ENCODE data around the gene DNAH5.
"Not testable (repeated sequence)": the region's sequence is repeated elsewhere in the genome, so short reads cannot be mapped to it uniquely, and the experiment has no call there.

The DNAH5 gene

GRCh38 chr5:13944560-13945199 is at the start of gene DNAH5:
Gene DNAH5, minus strand, starts transcription at chr5:13944688. Its CDS starts 250 bp downstream, at chr5:13944438.
- Histone ChIP-seq H3K36me3 (ENCODE audit: control insufficient read depth, insufficient read depth, low read length) (no peaks in the 10 kb centered on the region), H3K9me3 (ENCODE audit: control insufficient read depth, low read length) (no peaks in the 10 kb centered on the region), H3K4me3 (ENCODE audit: low read length) (no peak within 1 kb of the TSS), H3K27me3 (ENCODE audit: control insufficient read depth, insufficient read depth, low read length) (no peaks in the 10 kb centered on the region), H3K9ac (ENCODE audit: low read length) (no peak within 1 kb of the TSS), H3K4me1 (ENCODE audit: control insufficient read depth, insufficient read depth, low read length) (no peaks in the 10 kb centered on the region)

- Histone ChIP-seq H3K4me1 (ENCODE audit: control insufficient read depth, insufficient read depth, low read length) (no peaks in the 10 kb centered on the region), H3K9ac (ENCODE audit: low read length) (no peak overlapping the region), H3K27me3 (ENCODE audit: control insufficient read depth, insufficient read depth, low read length) (no peaks in the 10 kb centered on the region), H3K9me3 (ENCODE audit: control insufficient read depth, low read length) (no peaks in the 10 kb centered on the region), H3K36me3 (ENCODE audit: control insufficient read depth, insufficient read depth, low read length) (no peaks in the 10 kb centered on the region), H3K4me3 (ENCODE audit: low read length) (no peak overlapping the region)
Measured at GRCh38 chr5:13993926-13994325, 49.4 kb upstream of the DNAH5 start.

GRCh38 chr5:13992795-13993194 is 48.3 kb upstream of the DNAH5 start:
- H3K9me3 ChIP-seq (ENCODE audit: control insufficient read depth, low read length), result no peaks in the 10 kb centered on the region

GRCh38 chr5:13991365-13991764 is 46.9 kb upstream of the DNAH5 start:
- no peaks in the 10 kb centered on the region for H3K27me3 ChIP-seq (ENCODE audit: control insufficient read depth, insufficient read depth, low read length)
- no peaks in the 10 kb centered on the region for H3K36me3 ChIP-seq (ENCODE audit: control insufficient read depth, insufficient read depth, low read length)
- H3K4me3 ChIP-seq (ENCODE audit: low read length), result no peak overlapping the region
- H3K4me1 ChIP-seq (ENCODE audit: control insufficient read depth, insufficient read depth, low read length), result no peaks in the 10 kb centered on the region
- no peaks in the 10 kb centered on the region for H3K9me3 ChIP-seq (ENCODE audit: control insufficient read depth, low read length)
- no peak overlapping the region for H3K9ac ChIP-seq (ENCODE audit: low read length)

More at GRCh38 chr5:13992795-13993194, 48.3 kb upstream of the DNAH5 start:
- no peaks in the 10 kb centered on the region for H3K27me3 ChIP-seq (ENCODE audit: control insufficient read depth, insufficient read depth, low read length)
- no peak overlapping the region for H3K9ac ChIP-seq (ENCODE audit: low read length)
- no peak overlapping the region for H3K4me3 ChIP-seq (ENCODE audit: low read length)
- H3K36me3 ChIP-seq (ENCODE audit: control insufficient read depth, insufficient read depth, low read length), result no peaks in the 10 kb centered on the region
- H3K4me1 ChIP-seq (ENCODE audit: control insufficient read depth, insufficient read depth, low read length), result no peaks in the 10 kb centered on the region

GRCh38 chr5:13990896-13991295 is 46.4 kb upstream of the DNAH5 start:
- Histone ChIP-seq H3K4me3 (ENCODE audit: low read length) (no peak overlapping the region), H3K4me1 (ENCODE audit: control insufficient read depth, insufficient read depth, low read length) (no peaks in the 10 kb centered on the region), H3K27me3 (ENCODE audit: control insufficient read depth, insufficient read depth, low read length) (no peaks in the 10 kb centered on the region), H3K36me3 (ENCODE audit: control insufficient read depth, insufficient read depth, low read length) (no peaks in the 10 kb centered on the region), H3K9ac (ENCODE audit: low read length) (no peak overlapping the region), H3K9me3 (ENCODE audit: control insufficient read depth, low read length) (no peaks in the 10 kb centered on the region)

- Histone ChIP-seq H3K27me3 (ENCODE audit: control insufficient read depth, insufficient read depth, low read length) (no peaks in the 10 kb centered on the region), H3K9me3 (ENCODE audit: control insufficient read depth, low read length) (no peaks in the 10 kb centered on the region), H3K4me1 (ENCODE audit: control insufficient read depth, insufficient read depth, low read length) (no peaks in the 10 kb centered on the region), H3K4me3 (ENCODE audit: low read length) (no peak overlapping the region), H3K36me3 (ENCODE audit: control insufficient read depth, insufficient read depth, low read length) (no peaks in the 10 kb centered on the region), H3K9ac (ENCODE audit: low read length) (no peak overlapping the region)
Measured at GRCh38 chr5:13989832-13990231, 45.3 kb upstream of the DNAH5 start.

- Histone ChIP-seq H3K9ac (ENCODE audit: low read length) (no peak overlapping the region), H3K36me3 (ENCODE audit: control insufficient read depth, insufficient read depth, low read length) (no peaks in the 10 kb centered on the region), H3K9me3 (ENCODE audit: control insufficient read depth, low read length) (no peaks in the 10 kb centered on the region), H3K4me1 (ENCODE audit: control insufficient read depth, insufficient read depth, low read length) (no peaks in the 10 kb centered on the region), H3K4me3 (ENCODE audit: low read length) (no peak overlapping the region), H3K27me3 (ENCODE audit: control insufficient read depth, insufficient read depth, low read length) (no peaks in the 10 kb centered on the region)
Measured at GRCh38 chr5:13987843-13988464, 43.5 kb upstream of the DNAH5 start.

- no peak overlapping the region for H3K9ac ChIP-seq (ENCODE audit: low read length)
- no peaks in the 10 kb centered on the region for H3K4me1 ChIP-seq (ENCODE audit: control insufficient read depth, insufficient read depth, low read length)
- no peaks in the 10 kb centered on the region for H3K27me3 ChIP-seq (ENCODE audit: control insufficient read depth, insufficient read depth, low read length)
- no peak overlapping the region for H3K4me3 ChIP-seq (ENCODE audit: low read length)
- H3K9me3 ChIP-seq (ENCODE audit: control insufficient read depth, low read length), result no peaks in the 10 kb centered on the region
- no peaks in the 10 kb centered on the region for H3K36me3 ChIP-seq (ENCODE audit: control insufficient read depth, insufficient read depth, low read length)
Measured at GRCh38 chr5:13985731-13986418, 41.4 kb upstream of the DNAH5 start.

- H3K27me3 ChIP-seq (ENCODE audit: control insufficient read depth, insufficient read depth, low read length); H3K36me3 ChIP-seq (ENCODE audit: control insufficient read depth, insufficient read depth, low read length); H3K9ac ChIP-seq (ENCODE audit: low read length); H3K9me3 ChIP-seq (ENCODE audit: control insufficient read depth, low read length); H3K4me3 ChIP-seq (ENCODE audit: low read length); H3K4me1 ChIP-seq (ENCODE audit: control insufficient read depth, insufficient read depth, low read length): not testable (repeated sequence)
Measured at GRCh38 chr5:13984888-13985287, 40.4 kb upstream of the DNAH5 start.

- Histone ChIP-seq H3K4me3 (ENCODE audit: low read length) (no peak overlapping the region), H3K27me3 (ENCODE audit: control insufficient read depth, insufficient read depth, low read length) (no peaks in the 10 kb centered on the region)
Measured at GRCh38 chr5:13976867-13977830, 32.7 kb upstream of the DNAH5 start.

GRCh38 chr5:13976223-13976622 is 31.7 kb upstream of the DNAH5 start:
- Histone ChIP-seq H3K36me3 (ENCODE audit: control insufficient read depth, insufficient read depth, low read length) (no peaks in the 10 kb centered on the region), H3K27me3 (ENCODE audit: control insufficient read depth, insufficient read depth, low read length) (no peaks in the 10 kb centered on the region), H3K4me3 (ENCODE audit: low read length) (no peak overlapping the region), H3K4me1 (ENCODE audit: control insufficient read depth, insufficient read depth, low read length) (no peaks in the 10 kb centered on the region), H3K9me3 (ENCODE audit: control insufficient read depth, low read length) (no peaks in the 10 kb centered on the region), H3K9ac (ENCODE audit: low read length) (no peak overlapping the region)

More at GRCh38 chr5:13976867-13977830, 32.7 kb upstream of the DNAH5 start:
- Histone ChIP-seq H3K36me3 (ENCODE audit: control insufficient read depth, insufficient read depth, low read length) (no peaks in the 10 kb centered on the region), H3K4me1 (ENCODE audit: control insufficient read depth, insufficient read depth, low read length) (no peaks in the 10 kb centered on the region), H3K9ac (ENCODE audit: low read length) (no peak overlapping the region), H3K9me3 (ENCODE audit: control insufficient read depth, low read length) (no peaks in the 10 kb centered on the region)

Measured in mucosa of stomach (tissue), 1 donor.